ENCODE results near the gene MOB2. TPM values are rescaled to one million over a fixed set of nuclear protein-coding genes. Genes with fewer than 3 reads are reported as not detected.
"Not testable (repeated sequence)": the region's sequence is repeated elsewhere in the genome, so short reads cannot be mapped to it uniquely, and the experiment has no call there.

The MOB2 gene
- total and polyA plus RNA-seq, 2 donors (not counting 1 experiment from before 2014, with no cell fraction given): 13.1 to 30.1 TPM

DNA sequence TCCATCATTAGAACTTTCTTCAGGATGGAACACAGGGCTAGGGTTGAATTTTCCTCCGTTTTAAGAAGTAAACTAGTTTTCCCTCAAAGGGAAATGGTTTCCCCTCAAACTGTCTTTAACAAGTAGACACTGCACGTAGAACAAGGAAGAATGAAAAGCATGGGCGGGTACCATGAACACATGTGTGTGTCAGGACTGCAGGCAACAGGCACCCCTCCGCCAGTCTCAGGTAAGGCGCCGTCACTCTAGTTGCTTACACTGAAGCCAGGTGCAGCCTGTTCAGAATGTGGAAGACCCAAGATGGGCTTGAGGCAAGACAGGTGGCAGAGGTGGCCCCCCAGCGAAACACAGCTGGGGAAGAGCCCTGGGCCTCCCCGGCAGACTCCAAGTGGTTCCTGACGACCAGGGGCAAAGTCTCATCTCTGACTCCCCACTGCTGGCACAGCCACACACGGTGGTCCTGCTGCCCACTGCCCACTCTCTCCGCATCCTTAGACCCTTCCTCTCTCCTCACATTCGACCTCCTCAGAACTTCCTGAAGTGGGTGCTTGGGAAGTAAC is 25.4 kb upstream of the MOB2 start:
- no peak for TF ChIP-seq EZH2 (IDR thresholded peaks at IDR 0.05; ENCODE audit: low read length, missing control alignments)
- TF ChIP-seq, protein P1, sequence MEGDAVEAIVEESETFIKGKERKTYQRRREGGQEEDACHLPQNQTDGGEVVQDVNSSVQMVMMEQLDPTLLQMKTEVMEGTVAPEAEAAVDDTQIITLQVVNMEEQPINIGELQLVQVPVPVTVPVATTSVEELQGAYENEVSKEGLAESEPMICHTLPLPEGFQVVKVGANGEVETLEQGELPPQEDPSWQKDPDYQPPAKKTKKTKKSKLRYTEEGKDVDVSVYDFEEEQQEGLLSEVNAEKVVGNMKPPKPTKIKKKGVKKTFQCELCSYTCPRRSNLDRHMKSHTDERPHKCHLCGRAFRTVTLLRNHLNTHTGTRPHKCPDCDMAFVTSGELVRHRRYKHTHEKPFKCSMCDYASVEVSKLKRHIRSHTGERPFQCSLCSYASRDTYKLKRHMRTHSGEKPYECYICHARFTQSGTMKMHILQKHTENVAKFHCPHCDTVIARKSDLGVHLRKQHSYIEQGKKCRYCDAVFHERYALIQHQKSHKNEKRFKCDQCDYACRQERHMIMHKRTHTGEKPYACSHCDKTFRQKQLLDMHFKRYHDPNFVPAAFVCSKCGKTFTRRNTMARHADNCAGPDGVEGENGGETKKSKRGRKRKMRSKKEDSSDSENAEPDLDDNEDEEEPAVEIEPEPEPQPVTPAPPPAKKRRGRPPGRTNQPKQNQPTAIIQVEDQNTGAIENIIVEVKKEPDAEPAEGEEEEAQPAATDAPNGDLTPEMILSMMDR (conservative IDR thresholded peaks at IDR 0.05 in 1 of 2, IDR thresholded peaks at IDR 0.05 in 1 of 2; ENCODE audit: low read depth in 1 of 2, low read length in 2 of 2): no peak
- Histone ChIP-seq H4K20me1 (ENCODE audit: control insufficient read depth, extremely low read depth, insufficient read depth, low read length) (no peaks in the 10 kb centered on the region), H3K79me2 (ENCODE audit: control insufficient read depth, insufficient read depth, low read length) (peaks cover 4% of the 10 kb centered on the region)

DNA sequence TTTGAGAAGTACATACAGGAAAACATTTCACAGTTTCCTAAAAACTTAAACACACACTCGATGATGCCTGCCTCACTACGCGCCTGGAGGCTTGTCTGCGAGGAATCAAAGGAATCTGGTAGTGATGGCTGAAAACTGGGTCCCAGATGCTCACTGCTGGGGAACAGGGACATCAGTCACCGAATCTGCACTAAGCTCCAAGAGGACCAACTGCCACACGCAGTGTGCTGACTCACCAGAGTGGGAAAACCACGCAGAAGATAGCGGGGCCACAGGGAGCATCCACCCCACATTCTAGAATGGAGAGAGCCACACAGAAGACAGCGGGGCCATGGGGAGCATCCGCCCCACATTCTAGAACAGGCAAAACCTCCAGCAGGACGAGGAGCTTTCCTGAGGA is 24.3 kb upstream of the MOB2 start:
- Histone ChIP-seq H3K79me2 (ENCODE audit: control insufficient read depth, insufficient read depth, low read length) (peaks cover 5% of the 10 kb centered on the region), H3K4me3 (replicated peaks in 1 of 4; ENCODE audit: control extremely low read depth in 1 of 4, insufficient read depth in 1 of 4, low read depth in 3 of 4, low read length in 4 of 4) (no peak overlapping the region), H3K9me3 (ENCODE audit: control insufficient read depth, insufficient read depth, low read depth, low read length) (no peaks in the 10 kb centered on the region), H3K4me1 (ENCODE audit: control insufficient read depth, extremely low read depth, insufficient read depth, low read length) (no peaks in the 10 kb centered on the region), H4K20me1 (ENCODE audit: control insufficient read depth, extremely low read depth, insufficient read depth, low read length) (no peaks in the 10 kb centered on the region), H3K27me3 (ENCODE audit: control insufficient read depth, insufficient read depth, low read length) (no peaks in the 10 kb centered on the region), H3K9ac (ENCODE audit: insufficient read depth, low read length) (no peak overlapping the region), H3K27ac (ENCODE audit: insufficient read depth, low read length) (no peak overlapping the region), H3K4me2 (ENCODE audit: extremely low read depth, insufficient read depth, low read length) (no peak overlapping the region), H2AFZ (ENCODE audit: low read length) (no peak overlapping the region), H3K36me3 (ENCODE audit: control insufficient read depth, insufficient read depth, low read length) (no peaks in the 10 kb centered on the region)
- no peak for TF ChIP-seq EZH2 (IDR thresholded peaks at IDR 0.05; ENCODE audit: low read length, missing control alignments)
- TF ChIP-seq, protein P1 (conservative IDR thresholded peaks at IDR 0.05 in 1 of 2, IDR thresholded peaks at IDR 0.05 in 1 of 2; ENCODE audit: low read depth in 1 of 2, low read length in 2 of 2): no peak
- DNase-seq (ENCODE audit: low read depth in 2 of 2): no peak

More for the DNA sequence above, 25.4 kb upstream of the MOB2 start:
- Histone ChIP-seq H3K4me3 (replicated peaks in 1 of 4; ENCODE audit: control extremely low read depth in 1 of 4, insufficient read depth in 1 of 4, low read depth in 3 of 4, low read length in 4 of 4) (no peak overlapping the region), H3K9ac (ENCODE audit: insufficient read depth, low read length) (no peak overlapping the region), H3K9me3 (ENCODE audit: control insufficient read depth, insufficient read depth, low read depth, low read length) (no peaks in the 10 kb centered on the region), H3K27ac (ENCODE audit: insufficient read depth, low read length) (no peak overlapping the region), H2AFZ (ENCODE audit: low read length) (no peak overlapping the region), H3K4me2 (ENCODE audit: extremely low read depth, insufficient read depth, low read length) (no peak overlapping the region), H3K4me1 (ENCODE audit: control insufficient read depth, extremely low read depth, insufficient read depth, low read length) (no peaks in the 10 kb centered on the region), H3K36me3 (ENCODE audit: control insufficient read depth, insufficient read depth, low read length) (no peaks in the 10 kb centered on the region), H3K27me3 (ENCODE audit: control insufficient read depth, insufficient read depth, low read length) (no peaks in the 10 kb centered on the region)
- no peak for DNase-seq (ENCODE audit: low read depth in 2 of 2)

DNA sequence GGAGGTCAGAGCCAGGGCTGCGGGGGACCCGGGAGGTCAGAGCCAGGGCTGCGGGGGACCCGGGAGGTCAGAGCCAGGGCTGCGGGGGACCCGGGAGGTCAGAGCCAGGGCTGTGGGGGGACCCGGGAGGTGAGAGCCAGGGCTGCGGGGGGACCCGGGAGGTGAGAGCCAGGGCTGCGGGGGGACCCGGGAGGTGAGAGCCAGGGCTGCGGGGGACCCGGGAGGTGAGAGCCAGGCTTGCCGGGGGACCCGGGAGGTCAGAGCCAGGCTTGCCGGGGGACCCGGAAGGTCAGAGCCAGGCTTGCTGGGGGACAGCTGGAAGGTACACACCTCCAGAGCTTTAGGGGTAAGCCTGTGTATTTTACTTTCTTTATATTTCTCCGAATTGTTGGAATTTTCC is 23.8 kb upstream of the MOB2 start:
- not testable (repeated sequence) for DNase-seq (ENCODE audit: low read depth in 2 of 2); H4K20me1 ChIP-seq (ENCODE audit: control insufficient read depth, extremely low read depth, insufficient read depth, low read length); H3K79me2 ChIP-seq (ENCODE audit: control insufficient read depth, insufficient read depth, low read length)

More for the DNA sequence above, 23.8 kb upstream of the MOB2 start:
- not testable (repeated sequence) for H3K4me1 ChIP-seq (ENCODE audit: control insufficient read depth, extremely low read depth, insufficient read depth, low read length); H3K4me3 ChIP-seq (replicated peaks in 1 of 4; ENCODE audit: control extremely low read depth in 1 of 4, insufficient read depth in 1 of 4, low read depth in 3 of 4, low read length in 4 of 4); H3K4me2 ChIP-seq (ENCODE audit: extremely low read depth, insufficient read depth, low read length); H3K9me3 ChIP-seq (ENCODE audit: control insufficient read depth, insufficient read depth, low read depth, low read length); H3K36me3 ChIP-seq (ENCODE audit: control insufficient read depth, insufficient read depth, low read length); H2AFZ ChIP-seq (ENCODE audit: low read length); H3K27me3 ChIP-seq (ENCODE audit: control insufficient read depth, insufficient read depth, low read length); H3K9ac ChIP-seq (ENCODE audit: insufficient read depth, low read length); H3K27ac ChIP-seq (ENCODE audit: insufficient read depth, low read length)
